Upper lobe of left lung (tissue), 6 donors: ENCODE results near the gene TMSB10. TPM values are rescaled to one million over a fixed set of nuclear protein-coding genes. Genes with fewer than 3 reads are reported as not detected.

Source experiments
- ATAC-seq, 2 donors: fragments of 200-7000 bp; cut with Tn5 transposase; one replicate each; pipeline ENCODE4 v1.9.1; 2022; ENCODE audit warnings: mild to moderate bottlenecking in 2 of 2, moderate library complexity in 2 of 2; ENCODE audit not compliant: low FRiP score in 2 of 2
- DNase-seq, 2 donors: peaks; one replicate each; pipeline ENCODE4 v3.0.0-alpha.2; 2019 to 2020
- H3K27ac ChIP-seq, 4 donors: fragments of 200-600 bp; sonication (generic); one replicate each; pipeline ENCODE4 v1.5.1; 2016 to 2019
- H3K27me3 ChIP-seq, 4 donors: fragments of 200-600 bp; sonication (generic); one replicate each; pipeline ENCODE4 v1.5.1; 2017 to 2019
- H3K36me3 ChIP-seq, 4 donors: fragments of 200-600 bp; sonication (generic); one replicate each; pipeline ENCODE4 v1.5.1; 2016 to 2019
- H3K4me1 ChIP-seq, 4 donors: fragments of 200-600 bp; sonication (generic); one replicate each; pipeline ENCODE4 v1.5.1; 2018 to 2019
- H3K4me3 ChIP-seq, 4 donors: fragments of 200-600 bp; sonication (generic); one replicate each; pipeline ENCODE4 v1.5.1; 2017 to 2019; ENCODE audit warnings: mild to moderate bottlenecking in 2 of 4, moderate library complexity in 1 of 4
- H3K9me3 ChIP-seq, 4 donors: fragments of 200-600 bp; sonication (generic); one replicate each; pipeline ENCODE4 v1.5.1; 2018 to 2019
- EP300 ChIP-seq, 4 donors: sonication (generic); formaldehyde crosslinking; IDR thresholded peaks; one replicate each; pipeline ENCODE4 v1.5.1; 2017; ENCODE audit warnings: antibody characterized with exemption in 4 of 4, control low read depth in 2 of 4
- POLR2A ChIP-seq, 4 donors: fragments of 450-650 bp; IDR thresholded peaks; one replicate each; pipeline ENCODE4 v1.5.1; 2016 to 2017; ENCODE audit warnings: antibody characterized with exemption in 4 of 4, mild to moderate bottlenecking in 2 of 4
- POLR2AphosphoS5 ChIP-seq, 2 donors: sonication (generic); formaldehyde crosslinking; IDR thresholded peaks; one replicate each; pipeline ENCODE4 v1.5.1; 2017; ENCODE audit warnings: antibody characterized with exemption in 2 of 2
- WGBS, 2 donors: methylation state at CpG; one replicate each; pipeline ENCODE4 v1.1.5; 2017 to 2018; 5-methylcytosine and 5-hydroxymethylcytosine counted together
- total RNA-seq, 6 donors: library from RNA; depleted of rRNA in 4 of 6; stranded (reverse); fragments of >200 nt in 4 of 6; gene quantifications; one replicate each; pipeline versions ENCODE4 v1.1.0 to v1.2.1, GENCODE V29; 2016 to 2021
- TF ChIP-seq, protein P1 (sequence below), 6 experiments: fragments of 450-650 bp in 4 of 6; fragments of 200-600 bp in 2 of 6; sonication (generic) in 2 of 6; IDR thresholded peaks; one replicate each; pipeline ENCODE4 v1.5.1; 2016 to 2019; ENCODE audit warnings: antibody characterized with exemption in 6 of 6
- donor health status: DM: no; HTN: no; CAD: no; lungs with moderate emphysema.
- donor health status: DM: no; HTN: yes; CAD: no; lungs with severe emphysema.

Gene TMSB10
- total RNA-seq, 6 donors from 2014 or later: 1,275 to 5,234 (median 2,267) TPM

- ATAC-seq (no peak), DNase-seq (no peak)
- Histone ChIP-seq H3K4me3 (peak overlapping the region in 2 of 4 donors; percentile 29 to 51), H3K9me3 (no peaks in the 10 kb centered on the region), H3K27ac (no peak overlapping the region), H3K27me3 (no peaks in the 10 kb centered on the region), H3K36me3 (no peaks in the 10 kb centered on the region), H3K4me1 (peaks cover 20 to 38% (median 34%) of the 10 kb centered on the region in 4 donors)
- TF ChIP-seq, protein P1, sequence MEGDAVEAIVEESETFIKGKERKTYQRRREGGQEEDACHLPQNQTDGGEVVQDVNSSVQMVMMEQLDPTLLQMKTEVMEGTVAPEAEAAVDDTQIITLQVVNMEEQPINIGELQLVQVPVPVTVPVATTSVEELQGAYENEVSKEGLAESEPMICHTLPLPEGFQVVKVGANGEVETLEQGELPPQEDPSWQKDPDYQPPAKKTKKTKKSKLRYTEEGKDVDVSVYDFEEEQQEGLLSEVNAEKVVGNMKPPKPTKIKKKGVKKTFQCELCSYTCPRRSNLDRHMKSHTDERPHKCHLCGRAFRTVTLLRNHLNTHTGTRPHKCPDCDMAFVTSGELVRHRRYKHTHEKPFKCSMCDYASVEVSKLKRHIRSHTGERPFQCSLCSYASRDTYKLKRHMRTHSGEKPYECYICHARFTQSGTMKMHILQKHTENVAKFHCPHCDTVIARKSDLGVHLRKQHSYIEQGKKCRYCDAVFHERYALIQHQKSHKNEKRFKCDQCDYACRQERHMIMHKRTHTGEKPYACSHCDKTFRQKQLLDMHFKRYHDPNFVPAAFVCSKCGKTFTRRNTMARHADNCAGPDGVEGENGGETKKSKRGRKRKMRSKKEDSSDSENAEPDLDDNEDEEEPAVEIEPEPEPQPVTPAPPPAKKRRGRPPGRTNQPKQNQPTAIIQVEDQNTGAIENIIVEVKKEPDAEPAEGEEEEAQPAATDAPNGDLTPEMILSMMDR (IDR thresholded peaks at IDR 0.05): peak in 1 of 6 experiments; percentile 8
- no peak for TF ChIP-seq POLR2AphosphoS5 (IDR thresholded peaks at IDR 0.05)
- WGBS, 2 donors: 37 to 41% methylated on average over 3 of the region's 3 CpGs
Measured at GRCh38 chr2:84927275-84927627, 21.8 kb downstream of the TMSB10 start.

- Histone ChIP-seq H3K4me1 (peaks cover 5 to 10% (median 8%) of the 10 kb centered on the region in 4 donors), H3K4me3 (no peak overlapping the region), H3K9me3 (no peaks in the 10 kb centered on the region), H3K36me3 (no peaks in the 10 kb centered on the region), H3K27me3 (no peaks in the 10 kb centered on the region), H3K27ac (no peak overlapping the region)
- ATAC-seq (no peak), DNase-seq (no peak)
- 64 to 71% methylated on average over 1 of the region's 1 CpG for WGBS, 2 donors
- TF ChIP-seq, protein P1 (IDR thresholded peaks at IDR 0.05): no peak
- TF ChIP-seq POLR2A (IDR thresholded peaks at IDR 0.05): no peak
- no peak for TF ChIP-seq EP300 (IDR thresholded peaks at IDR 0.05)
- TF ChIP-seq POLR2AphosphoS5 (IDR thresholded peaks at IDR 0.05): no peak
Measured at GRCh38 chr2:84931384-84931821, 25.9 kb downstream of the TMSB10 start.

DNA sequence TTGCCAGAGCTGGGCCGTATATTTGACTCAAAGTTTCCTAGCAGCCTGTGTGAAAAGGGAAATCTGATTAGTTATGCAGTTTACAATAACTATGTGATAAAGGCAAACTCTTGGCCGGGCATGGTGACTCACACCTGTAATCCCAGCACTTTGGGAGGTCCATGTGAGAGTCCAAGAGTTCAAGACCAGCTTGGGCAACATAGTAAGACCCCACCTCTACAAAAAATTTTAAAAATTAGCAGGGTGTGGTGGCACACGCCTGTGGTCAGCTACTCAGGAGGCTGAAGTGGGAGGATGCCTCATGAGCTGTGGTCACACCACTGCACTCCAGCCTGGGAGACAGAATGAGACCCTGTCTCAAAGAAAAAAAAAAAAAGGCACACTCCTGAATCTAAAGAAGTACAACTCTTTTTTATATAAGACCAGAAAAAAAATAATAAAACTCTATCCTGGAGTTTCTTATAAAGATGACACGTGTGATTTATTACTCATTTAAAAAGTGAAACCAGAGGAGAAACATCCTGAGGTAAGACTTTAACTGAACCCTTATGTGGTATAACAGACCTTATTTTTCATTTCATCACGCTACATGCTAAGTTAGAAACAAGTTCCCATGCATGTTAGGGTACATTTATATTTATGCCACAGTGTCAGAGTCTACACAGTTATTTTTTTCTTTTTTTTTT is 32.9 kb downstream of the TMSB10 start:
- Histone ChIP-seq H3K36me3 (no peaks in the 10 kb centered on the region), H3K27ac (no peak overlapping the region), H3K9me3 (no peaks in the 10 kb centered on the region), H3K4me3 (no peak overlapping the region), H3K4me1 (peaks cover 7 to 13% (median 11%) of the 10 kb centered on the region in 4 donors), H3K27me3 (no peaks in the 10 kb centered on the region)
- no peak for ATAC-seq
- DNase-seq: no peak
- TF ChIP-seq, protein P1 (IDR thresholded peaks at IDR 0.05): no peak
- no peak for TF ChIP-seq POLR2AphosphoS5 (IDR thresholded peaks at IDR 0.05)
- TF ChIP-seq EP300 (IDR thresholded peaks at IDR 0.05): no peak
- TF ChIP-seq POLR2A (IDR thresholded peaks at IDR 0.05): no peak
- 73 to 74% methylated on average over 5 of the region's 5 CpGs for WGBS, 2 donors

DNA sequence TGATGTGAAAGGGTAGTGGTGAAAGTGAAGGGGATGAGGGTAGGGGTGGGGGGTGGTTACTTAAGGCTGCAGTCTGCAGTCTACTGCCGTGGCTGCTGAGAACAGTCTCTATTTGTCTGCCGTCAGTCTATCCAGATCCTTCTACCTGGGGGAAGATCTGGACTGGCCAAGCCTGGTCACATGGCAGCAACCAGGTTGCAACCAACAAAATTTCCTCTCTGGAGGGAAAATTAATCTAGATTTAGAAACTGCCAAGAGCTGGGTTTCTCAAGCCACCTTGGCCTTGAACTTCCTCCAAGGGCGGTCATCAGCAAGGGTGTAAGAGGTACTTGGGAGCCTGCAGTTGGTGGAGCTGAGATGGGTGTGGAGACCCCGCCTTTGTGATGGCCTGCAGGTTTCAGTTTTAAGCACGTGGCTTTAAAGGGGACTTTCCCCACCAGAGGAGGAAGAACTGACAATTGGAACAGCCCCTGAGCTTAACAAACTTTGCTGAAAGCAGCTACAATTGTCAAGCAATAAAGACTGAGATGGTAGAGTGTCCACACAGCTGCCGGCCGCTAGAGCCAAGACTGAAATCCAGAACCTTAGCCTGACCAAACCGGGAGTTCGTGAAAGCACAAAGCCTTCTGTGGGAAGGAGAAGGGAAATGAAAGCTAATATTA is 34.1 kb downstream of the TMSB10 start:
- no peaks in the 10 kb centered on the region for H3K27me3 ChIP-seq
- TF ChIP-seq POLR2A (IDR thresholded peaks at IDR 0.05) (no peak), POLR2AphosphoS5 (IDR thresholded peaks at IDR 0.05) (no peak), EP300 (IDR thresholded peaks at IDR 0.05) (no peak)
- TF ChIP-seq, protein P1 (IDR thresholded peaks at IDR 0.05): no peak
- H3K36me3 ChIP-seq: no peaks in the 10 kb centered on the region
- H3K27ac ChIP-seq: peak overlapping the region in 2 of 4 donors; percentile 19 to 51
- H3K4me3 ChIP-seq: peak overlapping the region in 2 of 4 donors; percentile 3 to 13
- WGBS, 2 donors: 46 to 49% methylated on average over 9 of the region's 9 CpGs
- peaks cover 7 to 13% (median 11%) of the 10 kb centered on the region in 4 donors for H3K4me1 ChIP-seq
- H3K9me3 ChIP-seq: no peaks in the 10 kb centered on the region
- DNase-seq (peak in 1 of 2 donors; percentile 58), ATAC-seq (peak; percentile 63 to 66)
